Measurements from ENCODE around the gene FTCD.

FTCD gene

GRCh38 chr21:46091631-46092025, 63.8 kb downstream of the FTCD start:
- no peak for DNase-seq

GRCh38 chr21:46091118-46091517, 64.3 kb downstream of the FTCD start:
- DNase-seq = no peak

GRCh38 chr21:46089285-46089684, 66.1 kb downstream of the FTCD start:
- DNase-seq = no peak

- DNase-seq = no peak
Observed at GRCh38 chr21:46088189-46088588, 67.2 kb downstream of the FTCD start.

- DNase-seq = no peak
Observed at GRCh38 chr21:46087641-46088040, 67.7 kb downstream of the FTCD start.
